ENCODE data around the gene SVEP1.

The SVEP1 gene

GRCh38 chr9:110479481-110479880 is 100.1 kb downstream of the SVEP1 start:
- Histone ChIP-seq H3F3A (ENCODE audit: insufficient read depth, low read length) (no peaks in the 10 kb centered on the region), H4K20me1 (ENCODE audit: insufficient read depth, low read length) (no peaks in the 10 kb centered on the region), H3K79me2 (ENCODE audit: insufficient read depth, low read length) (no peaks in the 10 kb centered on the region), H2AFZ (ENCODE audit: low read length) (no peak overlapping the region), H3K36me3 (ENCODE audit: insufficient read depth, low read length) (no peaks in the 10 kb centered on the region), H3K9me3 (ENCODE audit: low read length) (no peaks in the 10 kb centered on the region), H3K4me1 (ENCODE audit: insufficient read depth, low read length, severe bottlenecking) (no peaks in the 10 kb centered on the region), H3K9me2 (ENCODE audit: low read depth, low read length) (no peaks in the 10 kb centered on the region), H3K27ac (ENCODE audit: low read depth, low read length, poor library complexity, severe bottlenecking) (no peak overlapping the region), H3K4me2 (ENCODE audit: low read length) (no peak overlapping the region), H3K9ac (ENCODE audit: low read length) (no peak overlapping the region), H3K4me3 (ENCODE audit: low read depth, low read length, poor library complexity, severe bottlenecking) (no peak overlapping the region), H3K27me3 (ENCODE audit: insufficient read depth, low read length) (no peaks in the 10 kb centered on the region)
- no peak for TF ChIP-seq EZH2 (IDR thresholded peaks at IDR 0.05; ENCODE audit: borderline replicate concordance, low read length)
- no peak for TF ChIP-seq CTCF (IDR thresholded peaks at IDR 0.05; ENCODE audit: low read length)

- Histone ChIP-seq H4K20me1 (ENCODE audit: insufficient read depth, low read length) (no peaks in the 10 kb centered on the region), H3K27me3 (ENCODE audit: insufficient read depth, low read length) (no peaks in the 10 kb centered on the region), H3K79me2 (ENCODE audit: insufficient read depth, low read length) (no peaks in the 10 kb centered on the region), H3K4me3 (ENCODE audit: low read depth, low read length, poor library complexity, severe bottlenecking) (no peak overlapping the region), H3K9ac (ENCODE audit: low read length) (no peak overlapping the region), H3K9me2 (ENCODE audit: low read depth, low read length) (no peaks in the 10 kb centered on the region), H3K4me2 (ENCODE audit: low read length) (no peak overlapping the region), H2AFZ (ENCODE audit: low read length) (no peak overlapping the region), H3F3A (ENCODE audit: insufficient read depth, low read length) (no peaks in the 10 kb centered on the region), H3K27ac (ENCODE audit: low read depth, low read length, poor library complexity, severe bottlenecking) (no peak overlapping the region), H3K9me3 (ENCODE audit: low read length) (no peaks in the 10 kb centered on the region), H3K36me3 (ENCODE audit: insufficient read depth, low read length) (no peaks in the 10 kb centered on the region), H3K4me1 (ENCODE audit: insufficient read depth, low read length, severe bottlenecking) (no peaks in the 10 kb centered on the region)
- no peak for TF ChIP-seq CTCF (IDR thresholded peaks at IDR 0.05; ENCODE audit: low read length)
- TF ChIP-seq EZH2 (IDR thresholded peaks at IDR 0.05; ENCODE audit: borderline replicate concordance, low read length): no peak
These were observed 103.3 kb downstream of the SVEP1 start for GRCh38 chr9:110476251-110476650.

GRCh38 chr9:110472111-110472510 is 107.4 kb downstream of the SVEP1 start:
- Histone ChIP-seq H3K9me3 (ENCODE audit: low read length) (no peaks in the 10 kb centered on the region), H3K27me3 (ENCODE audit: insufficient read depth, low read length) (no peaks in the 10 kb centered on the region), H3K4me3 (ENCODE audit: low read depth, low read length, poor library complexity, severe bottlenecking) (no peak overlapping the region), H3K4me2 (ENCODE audit: low read length) (no peak overlapping the region), H3K79me2 (ENCODE audit: insufficient read depth, low read length) (no peaks in the 10 kb centered on the region), H3K4me1 (ENCODE audit: insufficient read depth, low read length, severe bottlenecking) (no peaks in the 10 kb centered on the region), H4K20me1 (ENCODE audit: insufficient read depth, low read length) (no peaks in the 10 kb centered on the region), H3F3A (ENCODE audit: insufficient read depth, low read length) (no peaks in the 10 kb centered on the region), H3K27ac (ENCODE audit: low read depth, low read length, poor library complexity, severe bottlenecking) (no peak overlapping the region), H3K36me3 (ENCODE audit: insufficient read depth, low read length) (no peaks in the 10 kb centered on the region), H2AFZ (ENCODE audit: low read length) (no peak overlapping the region), H3K9me2 (ENCODE audit: low read depth, low read length) (no peaks in the 10 kb centered on the region), H3K9ac (ENCODE audit: low read length) (no peak overlapping the region)
- TF ChIP-seq EZH2 (IDR thresholded peaks at IDR 0.05; ENCODE audit: borderline replicate concordance, low read length) (no peak), CTCF (IDR thresholded peaks at IDR 0.05; ENCODE audit: low read length) (no peak)

Measured in OCI-LY1 (cell line).